Esophagus squamous epithelium (tissue), 5 donors: ENCODE results near the gene RDH12. TPM values are rescaled to one million over a fixed set of nuclear protein-coding genes. Genes with fewer than 3 reads are reported as not detected.

ENCODE experiments used
- DNase-seq: peaks from one replicate; lab custom pipeline; 2025; lab: John Stamatoyannopoulos, UW
- H3K27ac ChIP-seq, 4 donors: fragments of 200-600 bp; sonication (generic); one replicate each; pipeline ENCODE4 v1.5.1; 2016 to 2019; ENCODE audit warnings: mild to moderate bottlenecking in 1 of 4
- H3K27me3 ChIP-seq, 4 donors: fragments of 200-600 bp; sonication (generic); 1 replicate in 3 of 4; 2 replicates in 1 of 4; pipeline versions ENCODE4 v1.5.1 to v1.6.0; 2017 to 2021; ENCODE audit warnings: antibody characterized with exemption in 1 of 4
- H3K36me3 ChIP-seq, 3 donors: fragments of 200-600 bp; sonication (generic); one replicate each; pipeline ENCODE4 v1.5.1; 2016 to 2019
- H3K4me1 ChIP-seq, 3 donors: fragments of 200-600 bp; sonication (generic); one replicate each; pipeline ENCODE4 v1.5.1; 2017 to 2019
- H3K4me3 ChIP-seq, 4 donors: fragments of 200-600 bp; sonication (generic); 1 replicate in 3 of 4; 2 replicates in 1 of 4; pipeline ENCODE4 v1.5.1; 2016 to 2019; ENCODE audit warnings: mild to moderate bottlenecking in 2 of 4, moderate library complexity in 1 of 4
- H3K9me3 ChIP-seq, 3 donors: fragments of 200-600 bp; sonication (generic); one replicate each; pipeline ENCODE4 v1.5.1; 2016 to 2019
- CTCF ChIP-seq, 6 experiments: fragments of 450-650 bp in 4 of 6; fragments of 200-600 bp in 2 of 6; sonication (generic) in 2 of 6; IDR thresholded peaks; one replicate each; pipeline ENCODE4 v1.5.1; 2016 to 2019; ENCODE audit warnings: antibody characterized with exemption in 6 of 6, mild to moderate bottlenecking in 4 of 6, moderate library complexity in 4 of 6
- POLR2A ChIP-seq, 4 donors: fragments of 450-650 bp; IDR thresholded peaks; one replicate each; pipeline ENCODE4 v1.6.1; 2017; ENCODE audit warnings: antibody characterized with exemption in 4 of 4, mild to moderate bottlenecking in 4 of 4, moderate library complexity in 3 of 4
- WGBS, 2 donors: methylation state at CpG; one replicate each; pipeline ENCODE4 v1.1.5; 2018; 5-methylcytosine and 5-hydroxymethylcytosine counted together
- intact Hi-C: fragments of 100-400 bp; cut with DNase I; formaldehyde crosslinking; loops from one replicate; pipeline ENCODE4 v1.15.0; 2022
- total RNA-seq, 4 donors: library from RNA; depleted of rRNA; stranded (reverse); fragments of >200 nt; gene quantifications; one replicate each; pipeline ENCODE4 v1.1.0, GENCODE V29; 2016
- donor health status: DM: yes; HTN: yes; CAD: no.

The RDH12 gene
- total RNA-seq, 4 donors from 2014 or later = 4.0 to 35.3 (median 29.4) TPM

- TF ChIP-seq CTCF (IDR thresholded peaks at IDR 0.05) = no peak
- H3K36me3 ChIP-seq = peaks cover 14 to 75% (median 22%) of the 10 kb centered on the region in 3 donors
- WGBS, 2 donors = 82 to 93% methylated on average over 3 to 4 of the region's 4 CpGs
- no peaks in the 10 kb centered on the region for H3K27me3 ChIP-seq
- no peak overlapping the region for H3K4me3 ChIP-seq
- H3K4me1 ChIP-seq = peaks cover 0 to 22% (median 8%) of the 10 kb centered on the region in 3 donors
- intact Hi-C loops = no loop called here
- DNase-seq = no peak
- H3K27ac ChIP-seq = no peak overlapping the region
- H3K9me3 ChIP-seq = no peaks in the 10 kb centered on the region
These were observed 11.7 kb upstream of the RDH12 start for GRCh38 chr14:67690011-67690410.

- Histone ChIP-seq H3K4me3 (peak overlapping the region; percentile 78 to 91 (median 90)), H3K27me3 (no peaks in the 10 kb centered on the region), H3K36me3 (peaks cover 3 to 27% (median 10%) of the 10 kb centered on the region in 3 donors), H3K4me1 (peaks cover 0 to 33% (median 8%) of the 10 kb centered on the region in 3 donors), H3K9me3 (no peaks in the 10 kb centered on the region), H3K27ac (peak overlapping the region; percentile 80 to 96 (median 92))
- no peak for DNase-seq
- intact Hi-C loops = no loop called here
- 0 to 1% methylated on average over 16 to 21 of the region's 21 CpGs for WGBS, 2 donors
- TF ChIP-seq POLR2A (IDR thresholded peaks at IDR 0.05) (peak in 3 of 4 donors; percentile 33 to 41 (median 35)), CTCF (IDR thresholded peaks at IDR 0.05) (no peak)
These were observed 6.8 kb upstream of the RDH12 start for GRCh38 chr14:67694791-67695393.

- peak in 2 of 6 experiments; percentile 6 to 8 for TF ChIP-seq CTCF (IDR thresholded peaks at IDR 0.05)
- TF ChIP-seq POLR2A (IDR thresholded peaks at IDR 0.05) = peak in 3 of 4 donors; percentile 51 to 89 (median 88)
- WGBS, 2 donors = 0% methylated on average over 5 to 11 of the region's 25 CpGs
- intact Hi-C loops = no loop called here
These were observed 6.2 kb upstream of the RDH12 start, which contains the start of gene RDH11 for GRCh38 chr14:67695394-67695949. Gene RDH11, minus strand, starts transcription at chr14:67695764. Its CDS starts 61 bp downstream, at chr14:67695703.

GRCh38 chr14:67697006-67697405 lies 4.7 kb upstream of the RDH12 start:
- Histone ChIP-seq H3K27ac (peak overlapping the region; percentile 12 to 96 (median 88)), H3K4me1 (peaks cover 0 to 33% (median 8%) of the 10 kb centered on the region in 3 donors), H3K36me3 (peaks cover 0 to 5% (median 0%) of the 10 kb centered on the region in 3 donors), H3K27me3 (no peaks in the 10 kb centered on the region), H3K4me3 (no peak overlapping the region), H3K9me3 (no peaks in the 10 kb centered on the region)
- intact Hi-C loops = no loop called here
- 63 to 84% methylated on average over 4 of the region's 4 CpGs for WGBS, 2 donors
- TF ChIP-seq CTCF (IDR thresholded peaks at IDR 0.05) (no peak), POLR2A (IDR thresholded peaks at IDR 0.05) (no peak)
- DNase-seq = no peak

More at GRCh38 chr14:67695394-67695949, 6.2 kb upstream of the RDH12 start, which contains the start of gene RDH11:
- Histone ChIP-seq H3K9me3 (no peaks in the 10 kb centered on the region), H3K4me1 (peaks cover 0 to 33% (median 8%) of the 10 kb centered on the region in 3 donors), H3K36me3 (peaks cover 3 to 21% (median 5%) of the 10 kb centered on the region in 3 donors), H3K27ac (peak within 1 kb of the TSS; percentile 80 to 96 (median 92)), H3K4me3 (peak within 1 kb of the TSS; percentile 78 to 91 (median 90)), H3K27me3 (no peaks in the 10 kb centered on the region)
- DNase-seq = peak; percentile 35

- H3K4me1 ChIP-seq = peaks cover 0 to 27% (median 8%) of the 10 kb centered on the region in 3 donors
- intact Hi-C loops = no loop called here
- DNase-seq = no peak
- H3K4me3 ChIP-seq = no peak overlapping the region
- 54 to 72% methylated on average over 1 of the region's 1 CpG for WGBS, 2 donors
- H3K9me3 ChIP-seq = no peaks in the 10 kb centered on the region
- TF ChIP-seq CTCF (IDR thresholded peaks at IDR 0.05) = no peak
- no peak for TF ChIP-seq POLR2A (IDR thresholded peaks at IDR 0.05)
- H3K36me3 ChIP-seq = no peaks in the 10 kb centered on the region
- H3K27me3 ChIP-seq = no peaks in the 10 kb centered on the region
- H3K27ac ChIP-seq = no peak overlapping the region
These were observed 3.5 kb upstream of the RDH12 start for GRCh38 chr14:67698179-67698578.
